HEK293 (cell line): Measurements from ENCODE around the gene CYP11A1.

Experiments
- PRDM1 ChIP-seq: fragments of 450-650 bp; formaldehyde crosslinking; IDR thresholded peaks from 2 replicates; pipeline ENCODE4; 2016; ENCODE audit warnings: missing biosample characterization, missing genetic modification characterization
- ZNF302 ChIP-seq: fragments of 450-650 bp; formaldehyde crosslinking; IDR thresholded peaks from 2 replicates; pipeline ENCODE4 v1.5.1; 2016; ENCODE audit warnings: missing biosample characterization, missing genetic modification characterization, low read depth
- ZNF530 ChIP-seq: fragments of 450-650 bp; formaldehyde crosslinking; IDR thresholded peaks from 2 replicates; pipeline ENCODE4 v1.5.1; 2016; ENCODE audit warnings: low read depth, missing biosample characterization, missing genetic modification characterization
- ZNF792 ChIP-seq: fragments of 450-650 bp; formaldehyde crosslinking; IDR thresholded peaks from 2 replicates; pipeline ENCODE4 v1.5.1; 2016; ENCODE audit warnings: missing biosample characterization, missing genetic modification characterization
- TF ChIP-seq, protein P1 (sequence below): fragments of 450-650 bp; formaldehyde crosslinking; IDR thresholded peaks from 2 replicates; pipeline ENCODE4 v1.5.1; 2016; ENCODE audit warnings: missing biosample characterization, missing genetic modification characterization
- TF ChIP-seq, protein P2 (sequence below): fragments of 450-650 bp; formaldehyde crosslinking; IDR thresholded peaks from 2 replicates; pipeline ENCODE4 v1.5.1; 2016; ENCODE audit warnings: missing biosample characterization, missing genetic modification characterization
- TF ChIP-seq, protein P3 (sequence below): fragments of 450-650 bp; formaldehyde crosslinking; IDR thresholded peaks from 2 replicates; pipeline ENCODE4 v1.5.1; 2016; ENCODE audit warnings: missing biosample characterization, missing genetic modification characterization, low read depth
- TF ChIP-seq, protein P4 (sequence below): fragments of 450-650 bp; formaldehyde crosslinking; IDR thresholded peaks from 2 replicates; pipeline ENCODE4 v1.5.1; 2017; ENCODE audit warnings: missing biosample characterization, mild to moderate bottlenecking, missing genetic modification characterization, moderate library complexity

DNA sequence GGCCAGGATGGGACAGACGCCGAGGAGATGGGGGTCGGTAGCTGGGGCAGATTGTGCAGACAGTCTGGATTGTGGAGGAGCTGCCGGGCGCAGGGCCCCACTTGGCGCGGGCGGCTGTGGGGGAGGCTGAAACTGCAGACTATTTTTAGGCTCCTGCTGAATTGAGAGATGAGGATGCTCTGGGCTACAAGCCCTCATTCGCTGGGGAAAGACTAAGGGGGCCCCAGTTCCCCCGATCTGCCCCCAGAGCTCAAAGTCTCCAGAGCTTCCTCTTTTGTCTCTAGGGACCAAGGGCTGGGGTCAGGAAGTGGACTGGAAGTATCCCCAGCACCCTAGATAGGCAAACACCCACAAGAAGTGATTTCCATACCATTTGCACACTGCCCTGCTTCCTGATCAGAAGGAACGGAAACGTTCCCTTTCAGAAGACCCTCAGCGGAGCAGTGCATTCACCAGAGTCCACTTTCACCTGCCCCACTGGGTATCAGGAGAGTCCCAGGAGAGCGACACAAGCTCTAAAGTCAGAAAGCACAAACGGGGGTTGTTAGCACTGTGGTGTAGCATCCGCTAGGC, 36.6 kb upstream of the CYP11A1 start:
- TF ChIP-seq ZNF792 (tag by site-specific recombination) (no peak), PRDM1 (no peak), ZNF302 (tag by site-specific recombination) (no peak), ZNF530 (tag by site-specific recombination) (no peak)
- TF ChIP-seq, protein P1, sequence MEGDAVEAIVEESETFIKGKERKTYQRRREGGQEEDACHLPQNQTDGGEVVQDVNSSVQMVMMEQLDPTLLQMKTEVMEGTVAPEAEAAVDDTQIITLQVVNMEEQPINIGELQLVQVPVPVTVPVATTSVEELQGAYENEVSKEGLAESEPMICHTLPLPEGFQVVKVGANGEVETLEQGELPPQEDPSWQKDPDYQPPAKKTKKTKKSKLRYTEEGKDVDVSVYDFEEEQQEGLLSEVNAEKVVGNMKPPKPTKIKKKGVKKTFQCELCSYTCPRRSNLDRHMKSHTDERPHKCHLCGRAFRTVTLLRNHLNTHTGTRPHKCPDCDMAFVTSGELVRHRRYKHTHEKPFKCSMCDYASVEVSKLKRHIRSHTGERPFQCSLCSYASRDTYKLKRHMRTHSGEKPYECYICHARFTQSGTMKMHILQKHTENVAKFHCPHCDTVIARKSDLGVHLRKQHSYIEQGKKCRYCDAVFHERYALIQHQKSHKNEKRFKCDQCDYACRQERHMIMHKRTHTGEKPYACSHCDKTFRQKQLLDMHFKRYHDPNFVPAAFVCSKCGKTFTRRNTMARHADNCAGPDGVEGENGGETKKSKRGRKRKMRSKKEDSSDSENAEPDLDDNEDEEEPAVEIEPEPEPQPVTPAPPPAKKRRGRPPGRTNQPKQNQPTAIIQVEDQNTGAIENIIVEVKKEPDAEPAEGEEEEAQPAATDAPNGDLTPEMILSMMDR (tag by site-specific recombination) = no peak
- TF ChIP-seq, protein P2, sequence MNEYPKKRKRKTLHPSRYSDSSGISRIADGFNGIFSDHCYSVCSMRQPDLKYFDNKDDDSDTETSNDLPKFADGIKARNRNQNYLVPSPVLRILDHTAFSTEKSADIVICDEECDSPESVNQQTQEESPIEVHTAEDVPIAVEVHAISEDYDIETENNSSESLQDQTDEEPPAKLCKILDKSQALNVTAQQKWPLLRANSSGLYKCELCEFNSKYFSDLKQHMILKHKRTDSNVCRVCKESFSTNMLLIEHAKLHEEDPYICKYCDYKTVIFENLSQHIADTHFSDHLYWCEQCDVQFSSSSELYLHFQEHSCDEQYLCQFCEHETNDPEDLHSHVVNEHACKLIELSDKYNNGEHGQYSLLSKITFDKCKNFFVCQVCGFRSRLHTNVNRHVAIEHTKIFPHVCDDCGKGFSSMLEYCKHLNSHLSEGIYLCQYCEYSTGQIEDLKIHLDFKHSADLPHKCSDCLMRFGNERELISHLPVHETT (tag by site-specific recombination) = no peak
- TF ChIP-seq, protein P3, sequence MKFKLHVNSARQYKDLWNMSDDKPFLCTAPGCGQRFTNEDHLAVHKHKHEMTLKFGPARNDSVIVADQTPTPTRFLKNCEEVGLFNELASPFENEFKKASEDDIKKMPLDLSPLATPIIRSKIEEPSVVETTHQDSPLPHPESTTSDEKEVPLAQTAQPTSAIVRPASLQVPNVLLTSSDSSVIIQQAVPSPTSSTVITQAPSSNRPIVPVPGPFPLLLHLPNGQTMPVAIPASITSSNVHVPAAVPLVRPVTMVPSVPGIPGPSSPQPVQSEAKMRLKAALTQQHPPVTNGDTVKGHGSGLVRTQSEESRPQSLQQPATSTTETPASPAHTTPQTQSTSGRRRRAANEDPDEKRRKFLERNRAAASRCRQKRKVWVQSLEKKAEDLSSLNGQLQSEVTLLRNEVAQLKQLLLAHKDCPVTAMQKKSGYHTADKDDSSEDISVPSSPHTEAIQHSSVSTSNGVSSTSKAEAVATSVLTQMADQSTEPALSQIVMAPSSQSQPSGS = no peak
- TF ChIP-seq, protein P4, sequence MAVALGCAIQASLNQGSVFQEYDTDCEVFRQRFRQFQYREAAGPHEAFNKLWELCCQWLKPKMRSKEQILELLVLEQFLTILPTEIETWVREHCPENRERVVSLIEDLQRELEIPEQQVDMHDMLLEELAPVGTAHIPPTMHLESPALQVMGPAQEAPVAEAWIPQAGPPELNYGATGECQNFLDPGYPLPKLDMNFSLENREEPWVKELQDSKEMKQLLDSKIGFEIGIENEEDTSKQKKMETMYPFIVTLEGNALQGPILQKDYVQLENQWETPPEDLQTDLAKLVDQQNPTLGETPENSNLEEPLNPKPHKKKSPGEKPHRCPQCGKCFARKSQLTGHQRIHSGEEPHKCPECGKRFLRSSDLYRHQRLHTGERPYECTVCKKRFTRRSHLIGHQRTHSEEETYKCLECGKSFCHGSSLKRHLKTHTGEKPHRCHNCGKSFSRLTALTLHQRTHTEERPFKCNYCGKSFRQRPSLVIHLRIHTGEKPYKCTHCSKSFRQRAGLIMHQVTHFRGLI (tag by site-specific recombination) = no peak
